AG09309 (cell line): ENCODE measurements around the gene ANKRD12.
A peak's percentile ranks its signal among the peaks of the same experiment; 100 is the strongest.

Source experiments
- DNase-seq: peaks from one replicate; pipeline ENCODE4 v3.0.0-alpha.2; 2010; ENCODE audit warnings: low read depth
- H3K4me3 ChIP-seq: 2 replicates; pipeline ENCODE4 v1.5.1; 2011; ENCODE audit warnings: mild to moderate bottlenecking, low read depth, low read length, moderate library complexity; ENCODE audit not compliant: control insufficient read depth
- TF ChIP-seq, protein P1 (sequence below): IDR thresholded peaks from 2 replicates; pipeline ENCODE4 v1.5.1; 2011; ENCODE audit warnings: mild to moderate bottlenecking, low read depth, low read length, inconsistent platforms; ENCODE audit not compliant: insufficient read depth, control insufficient read depth; ENCODE audit errors: missing control alignments

ANKRD12 gene

GRCh38 chr18:9101730-9102507 lies 34.7 kb upstream of the ANKRD12 start:
- peak overlapping the region; percentile 65 for H3K4me3 ChIP-seq
- TF ChIP-seq, protein P1, sequence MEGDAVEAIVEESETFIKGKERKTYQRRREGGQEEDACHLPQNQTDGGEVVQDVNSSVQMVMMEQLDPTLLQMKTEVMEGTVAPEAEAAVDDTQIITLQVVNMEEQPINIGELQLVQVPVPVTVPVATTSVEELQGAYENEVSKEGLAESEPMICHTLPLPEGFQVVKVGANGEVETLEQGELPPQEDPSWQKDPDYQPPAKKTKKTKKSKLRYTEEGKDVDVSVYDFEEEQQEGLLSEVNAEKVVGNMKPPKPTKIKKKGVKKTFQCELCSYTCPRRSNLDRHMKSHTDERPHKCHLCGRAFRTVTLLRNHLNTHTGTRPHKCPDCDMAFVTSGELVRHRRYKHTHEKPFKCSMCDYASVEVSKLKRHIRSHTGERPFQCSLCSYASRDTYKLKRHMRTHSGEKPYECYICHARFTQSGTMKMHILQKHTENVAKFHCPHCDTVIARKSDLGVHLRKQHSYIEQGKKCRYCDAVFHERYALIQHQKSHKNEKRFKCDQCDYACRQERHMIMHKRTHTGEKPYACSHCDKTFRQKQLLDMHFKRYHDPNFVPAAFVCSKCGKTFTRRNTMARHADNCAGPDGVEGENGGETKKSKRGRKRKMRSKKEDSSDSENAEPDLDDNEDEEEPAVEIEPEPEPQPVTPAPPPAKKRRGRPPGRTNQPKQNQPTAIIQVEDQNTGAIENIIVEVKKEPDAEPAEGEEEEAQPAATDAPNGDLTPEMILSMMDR = no peak
- DNase-seq = peak; percentile 23

DNA sequence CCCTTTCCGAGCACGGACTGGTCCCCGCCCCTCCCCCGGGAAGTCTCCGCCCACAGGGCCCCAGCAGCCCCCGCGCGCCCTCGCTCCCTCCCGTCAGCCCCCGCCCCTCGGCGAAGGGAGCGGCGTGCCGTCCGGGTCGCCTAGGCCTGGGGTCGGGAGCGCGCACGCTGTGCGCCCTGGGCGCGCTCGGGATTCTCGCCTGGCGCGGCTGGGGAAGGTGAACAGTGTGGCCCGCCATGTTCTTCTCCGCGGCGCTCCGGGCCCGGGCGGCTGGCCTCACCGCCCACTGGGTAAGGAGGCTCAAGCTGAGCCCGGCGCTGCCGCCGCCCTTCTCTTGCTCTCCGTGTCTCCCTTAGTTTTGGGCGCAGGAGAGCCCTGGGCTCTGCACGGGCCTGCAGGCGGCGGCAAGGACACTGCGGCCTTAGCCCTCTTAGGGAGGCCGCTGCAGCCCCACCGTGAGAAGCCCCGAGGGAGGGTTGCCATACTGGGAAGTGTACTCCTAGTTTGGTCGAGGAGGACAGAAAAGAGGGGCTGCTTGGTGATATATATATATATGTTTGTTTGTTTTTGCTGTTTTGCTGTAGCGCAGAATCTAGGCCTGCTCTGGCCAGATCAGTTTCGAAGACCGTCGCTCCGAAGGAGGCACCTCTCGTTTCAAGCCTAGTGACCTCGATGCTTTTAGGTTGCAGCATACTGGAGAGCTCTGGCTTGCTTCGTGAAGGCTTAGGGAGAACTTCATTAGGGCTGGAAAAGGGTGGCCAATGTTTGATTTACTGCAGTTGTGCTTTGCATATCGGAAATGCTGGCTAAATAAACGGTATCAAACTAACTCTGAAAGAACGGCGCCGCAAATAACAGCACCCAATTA lies 33.8 kb upstream of the ANKRD12 start, which contains the start of gene NDUFV2:
Gene NDUFV2, plus strand, starts transcription at position 192 of the 868 bp plus-strand sequence. Its CDS starts 45 bp downstream, at position 237.
- peak within 1 kb of the TSS; percentile 65 for H3K4me3 ChIP-seq
- TF ChIP-seq, protein P1 = no peak
- peak; percentile 63 for DNase-seq

DNA sequence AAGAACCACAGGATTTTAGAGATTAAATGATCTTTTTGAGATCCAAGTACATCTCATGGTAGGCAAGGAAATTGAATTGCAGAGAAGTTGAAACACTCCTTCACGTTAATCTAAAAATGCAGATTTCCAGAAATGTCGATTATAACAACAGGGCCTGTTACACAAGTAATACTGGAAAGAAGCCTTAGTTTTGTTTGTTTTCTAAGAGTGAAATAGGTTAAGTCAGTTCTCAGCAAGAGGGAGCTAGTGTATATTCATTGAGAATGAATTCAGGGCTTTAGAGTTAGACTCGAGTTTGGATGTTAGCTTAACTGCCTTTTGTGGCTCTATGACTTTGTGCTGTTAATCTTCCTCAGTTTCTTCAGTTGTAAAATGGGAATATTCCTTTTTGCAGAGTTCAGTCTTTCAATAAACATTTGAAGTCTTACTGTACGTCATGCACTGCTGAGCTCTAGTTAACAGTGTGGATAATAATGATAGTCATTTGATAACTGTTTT lies 33.2 kb upstream of the ANKRD12 start:
- peak overlapping the region; percentile 65 for H3K4me3 ChIP-seq
- TF ChIP-seq, protein P1 = no peak
- no peak for DNase-seq

DNA sequence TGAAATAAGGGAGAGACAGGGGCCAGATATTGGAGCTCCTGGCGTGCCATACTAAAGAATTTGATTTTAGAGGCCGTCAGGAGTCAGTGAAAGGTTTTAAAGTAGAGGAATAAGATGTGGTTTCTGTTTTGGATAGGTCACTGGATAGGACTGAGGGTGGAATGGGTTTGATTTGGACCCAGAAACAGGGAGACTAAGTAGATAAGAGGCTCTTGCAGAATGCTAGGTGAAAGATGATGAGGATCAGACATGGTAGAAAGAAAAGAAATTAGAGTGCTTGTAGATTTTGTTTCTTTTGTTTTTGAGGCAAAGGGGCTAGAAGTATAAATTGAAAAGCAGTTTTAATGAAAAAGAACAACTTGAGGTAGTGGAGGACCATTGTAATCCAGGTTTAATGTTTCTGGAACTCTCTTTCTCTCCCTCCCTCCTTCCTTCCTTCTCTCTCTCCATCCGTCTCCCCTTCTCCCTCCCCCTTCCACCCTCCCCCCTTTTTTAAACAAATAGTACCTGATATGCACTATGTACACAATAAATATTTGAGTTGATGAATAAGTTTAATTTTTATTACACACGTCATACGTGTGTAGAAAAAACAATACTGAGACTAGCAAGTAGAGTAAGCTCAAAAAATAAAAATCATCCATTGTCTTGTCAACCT lies 32.2 kb upstream of the ANKRD12 start:
- peak overlapping the region; percentile 65 for H3K4me3 ChIP-seq
- TF ChIP-seq, protein P1 = no peak
- no peak for DNase-seq

DNA sequence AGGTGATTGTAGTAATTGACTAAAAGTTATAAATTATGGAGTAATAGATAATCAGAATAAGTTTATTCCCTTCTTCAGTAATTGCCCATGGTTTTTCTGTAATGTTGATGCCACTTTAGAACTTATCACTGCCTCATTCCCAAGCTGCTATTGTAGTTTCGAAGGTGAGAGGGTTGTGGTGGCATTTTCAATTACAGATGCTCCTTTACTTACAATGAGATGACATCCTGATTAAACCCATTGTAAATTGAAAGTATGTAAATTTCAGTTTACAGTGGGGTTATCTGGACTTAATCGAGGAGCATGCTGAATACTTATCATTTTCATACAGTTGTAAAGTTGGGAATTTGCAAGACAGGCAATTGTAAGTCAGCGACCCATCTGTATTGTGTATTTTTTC lies 31.2 kb upstream of the ANKRD12 start:
- no peak for DNase-seq
- no peak overlapping the region for H3K4me3 ChIP-seq
- TF ChIP-seq, protein P1 = no peak

DNA sequence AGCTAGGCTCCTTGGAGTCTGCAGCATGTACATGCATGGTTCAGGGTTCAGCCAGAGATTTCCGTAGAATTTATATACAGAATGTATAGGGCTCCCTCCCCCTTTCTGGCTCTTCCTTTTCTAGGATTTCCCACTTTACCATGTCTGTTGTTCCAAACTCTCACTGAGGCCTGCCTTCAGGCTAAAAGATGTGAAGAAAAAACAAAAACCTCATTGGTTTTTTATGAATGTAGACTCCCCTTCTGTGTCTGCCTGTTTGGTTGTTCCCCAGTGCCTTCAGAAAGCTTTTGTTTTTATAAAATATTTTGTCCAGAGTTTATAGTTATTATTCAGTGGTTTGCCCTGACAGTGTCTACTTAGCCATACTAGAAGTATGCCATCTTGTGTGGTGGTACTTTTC lies 30.5 kb upstream of the ANKRD12 start:
- DNase-seq = no peak
- no peak overlapping the region for H3K4me3 ChIP-seq
- TF ChIP-seq, protein P1 = no peak
